ENCODE data around the gene MED16.

DNA sequence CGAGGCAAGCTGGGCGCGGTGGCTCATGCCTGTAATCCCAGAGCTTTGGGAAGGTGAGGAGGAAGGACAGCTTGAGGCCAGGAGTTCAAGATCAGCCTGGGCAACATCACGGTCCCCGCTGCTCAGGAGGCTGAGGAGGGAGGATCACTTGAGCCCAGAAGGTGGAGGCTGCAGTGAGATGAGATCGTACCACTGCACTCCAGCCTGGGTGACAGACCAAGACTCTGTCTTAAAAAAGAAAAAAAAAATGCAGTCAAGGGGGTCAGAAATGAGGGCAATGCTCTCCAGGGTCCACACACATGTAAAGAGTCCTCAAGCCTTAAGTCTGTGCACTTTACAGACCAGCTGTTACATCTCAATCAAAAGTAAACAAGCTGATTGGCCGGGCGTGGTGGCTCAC lies 11.6 kb upstream of the MED16 start:
- TF ChIP-seq, protein P1, sequence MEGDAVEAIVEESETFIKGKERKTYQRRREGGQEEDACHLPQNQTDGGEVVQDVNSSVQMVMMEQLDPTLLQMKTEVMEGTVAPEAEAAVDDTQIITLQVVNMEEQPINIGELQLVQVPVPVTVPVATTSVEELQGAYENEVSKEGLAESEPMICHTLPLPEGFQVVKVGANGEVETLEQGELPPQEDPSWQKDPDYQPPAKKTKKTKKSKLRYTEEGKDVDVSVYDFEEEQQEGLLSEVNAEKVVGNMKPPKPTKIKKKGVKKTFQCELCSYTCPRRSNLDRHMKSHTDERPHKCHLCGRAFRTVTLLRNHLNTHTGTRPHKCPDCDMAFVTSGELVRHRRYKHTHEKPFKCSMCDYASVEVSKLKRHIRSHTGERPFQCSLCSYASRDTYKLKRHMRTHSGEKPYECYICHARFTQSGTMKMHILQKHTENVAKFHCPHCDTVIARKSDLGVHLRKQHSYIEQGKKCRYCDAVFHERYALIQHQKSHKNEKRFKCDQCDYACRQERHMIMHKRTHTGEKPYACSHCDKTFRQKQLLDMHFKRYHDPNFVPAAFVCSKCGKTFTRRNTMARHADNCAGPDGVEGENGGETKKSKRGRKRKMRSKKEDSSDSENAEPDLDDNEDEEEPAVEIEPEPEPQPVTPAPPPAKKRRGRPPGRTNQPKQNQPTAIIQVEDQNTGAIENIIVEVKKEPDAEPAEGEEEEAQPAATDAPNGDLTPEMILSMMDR (conservative IDR thresholded peaks at IDR 0.05; ENCODE audit: low read depth, low read length) = no peak
- no peak for TF ChIP-seq EZH2 (IDR thresholded peaks at IDR 0.05; ENCODE audit: borderline replicate concordance, low read depth, low read length, poor library complexity, severe bottlenecking)
